Measurements from ENCODE around the gene SEMA4F. TPM values are rescaled to one million over a fixed set of nuclear protein-coding genes. Genes with fewer than 3 reads are reported as not detected.

Gene SEMA4F
- total and polyA plus RNA-seq, 2 donors from 2014 or later: 5.2 to 10.8 TPM

DNA sequence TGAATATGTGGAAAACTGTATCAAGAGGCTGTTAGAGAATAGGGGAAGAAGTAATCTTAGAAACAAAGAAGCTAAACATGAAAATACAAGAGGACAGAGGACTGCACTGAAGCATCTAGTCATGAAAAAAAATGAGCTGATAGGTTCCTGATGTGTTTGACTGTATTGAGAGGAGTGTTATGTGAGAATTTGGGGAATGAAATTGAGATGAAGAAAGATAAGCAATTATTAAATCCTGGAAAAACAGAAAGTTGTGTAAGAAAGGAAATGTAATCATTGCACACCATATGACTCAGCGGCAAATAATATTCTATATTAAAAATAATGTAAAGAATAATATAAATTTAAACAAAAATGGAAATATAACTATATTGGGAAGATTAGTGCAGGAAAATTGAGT lies 71.2 kb downstream of the SEMA4F start:
- Histone ChIP-seq H3K4me1 (ENCODE audit: control insufficient read depth in 2 of 3, insufficient read depth in 2 of 3, low read depth in 1 of 3, low read length in 3 of 3) (no peaks in the 10 kb centered on the region), H3K27ac (ENCODE audit: low read depth in 2 of 2, low read length in 2 of 2) (no peak overlapping the region), H3K36me3 (ENCODE audit: control insufficient read depth in 2 of 3, insufficient read depth in 3 of 3, low read length in 3 of 3) (no peaks in the 10 kb centered on the region), H3K27me3 (ENCODE audit: control insufficient read depth, insufficient read depth, low read length) (no peaks in the 10 kb centered on the region), H3K9me3 (ENCODE audit: control insufficient read depth in 2 of 3, insufficient read depth in 1 of 3, low read length in 3 of 3) (no peaks in the 10 kb centered on the region), H3K9ac (ENCODE audit: low read length in 3 of 3) (no peak overlapping the region), H3K4me3 (ENCODE audit: low read length in 3 of 3) (no peak overlapping the region)
- FAIRE-seq: no peak
- TF ChIP-seq, protein P1, sequence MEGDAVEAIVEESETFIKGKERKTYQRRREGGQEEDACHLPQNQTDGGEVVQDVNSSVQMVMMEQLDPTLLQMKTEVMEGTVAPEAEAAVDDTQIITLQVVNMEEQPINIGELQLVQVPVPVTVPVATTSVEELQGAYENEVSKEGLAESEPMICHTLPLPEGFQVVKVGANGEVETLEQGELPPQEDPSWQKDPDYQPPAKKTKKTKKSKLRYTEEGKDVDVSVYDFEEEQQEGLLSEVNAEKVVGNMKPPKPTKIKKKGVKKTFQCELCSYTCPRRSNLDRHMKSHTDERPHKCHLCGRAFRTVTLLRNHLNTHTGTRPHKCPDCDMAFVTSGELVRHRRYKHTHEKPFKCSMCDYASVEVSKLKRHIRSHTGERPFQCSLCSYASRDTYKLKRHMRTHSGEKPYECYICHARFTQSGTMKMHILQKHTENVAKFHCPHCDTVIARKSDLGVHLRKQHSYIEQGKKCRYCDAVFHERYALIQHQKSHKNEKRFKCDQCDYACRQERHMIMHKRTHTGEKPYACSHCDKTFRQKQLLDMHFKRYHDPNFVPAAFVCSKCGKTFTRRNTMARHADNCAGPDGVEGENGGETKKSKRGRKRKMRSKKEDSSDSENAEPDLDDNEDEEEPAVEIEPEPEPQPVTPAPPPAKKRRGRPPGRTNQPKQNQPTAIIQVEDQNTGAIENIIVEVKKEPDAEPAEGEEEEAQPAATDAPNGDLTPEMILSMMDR (IDR thresholded peaks at IDR 0.05; ENCODE audit: borderline replicate concordance, extremely low read depth, insufficient read depth): no peak
- DNase-seq: no peak
- intact Hi-C loops (cut with DNase I): no loop called here

DNA sequence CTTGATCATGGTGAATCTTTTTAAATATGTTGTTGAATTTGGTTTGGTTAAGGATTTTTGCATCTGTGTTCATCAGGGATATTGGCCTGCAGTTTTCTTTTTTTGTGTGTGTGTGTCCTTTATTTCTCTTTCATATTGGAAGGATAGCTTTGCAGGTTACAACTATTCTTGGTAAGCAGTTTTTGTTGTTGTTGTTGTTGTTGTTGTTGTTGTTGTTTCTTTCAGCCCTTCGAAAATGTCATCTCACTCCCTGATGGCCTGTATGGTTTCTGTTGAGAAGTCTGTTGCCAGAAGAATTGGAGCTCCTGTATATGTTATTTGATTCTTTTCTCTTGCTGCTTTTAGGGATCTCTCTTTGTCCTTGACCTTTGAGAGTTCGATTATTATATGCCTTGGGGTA lies 74.8 kb downstream of the SEMA4F start:
- FAIRE-seq: no peak
- no peaks in the 10 kb centered on the region for H3K4me1 ChIP-seq (ENCODE audit: control insufficient read depth in 2 of 3, insufficient read depth in 2 of 3, low read depth in 1 of 3, low read length in 3 of 3)
- H3K27me3 ChIP-seq (ENCODE audit: control insufficient read depth, insufficient read depth, low read length): no peaks in the 10 kb centered on the region
- TF ChIP-seq, protein P1 (IDR thresholded peaks at IDR 0.05; ENCODE audit: borderline replicate concordance, extremely low read depth, insufficient read depth): no peak
- H3K9ac ChIP-seq (ENCODE audit: low read length in 3 of 3): no peak overlapping the region
- no peak for DNase-seq
- no peak overlapping the region for H3K4me3 ChIP-seq (ENCODE audit: low read length in 3 of 3)
- no peak overlapping the region for H3K27ac ChIP-seq (ENCODE audit: low read depth in 2 of 2, low read length in 2 of 2)
- no peaks in the 10 kb centered on the region for H3K9me3 ChIP-seq (ENCODE audit: control insufficient read depth in 2 of 3, insufficient read depth in 1 of 3, low read length in 3 of 3)
- intact Hi-C loops (cut with DNase I): no loop called here
- H3K36me3 ChIP-seq (ENCODE audit: control insufficient read depth in 2 of 3, insufficient read depth in 3 of 3, low read length in 3 of 3): no peaks in the 10 kb centered on the region

DNA sequence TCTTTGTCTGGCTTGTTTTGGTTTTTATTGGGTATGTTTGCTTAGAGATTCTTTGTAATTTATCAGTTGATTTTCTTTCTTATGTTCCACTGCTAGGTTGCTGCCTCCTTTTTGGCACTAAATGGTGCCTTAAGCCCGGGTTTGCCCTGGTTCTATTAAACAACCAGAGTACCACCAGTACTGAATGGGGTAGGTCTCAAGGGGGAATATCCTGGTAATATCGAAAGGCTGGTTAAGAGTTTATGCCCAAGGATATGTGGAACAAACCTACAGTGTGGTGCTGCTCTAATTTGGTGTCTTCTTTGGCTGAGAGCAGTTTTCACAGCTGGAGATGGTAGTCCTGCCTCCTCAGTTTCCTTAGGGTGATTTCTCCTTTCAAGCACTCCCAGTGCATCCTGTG lies 76.5 kb downstream of the SEMA4F start:
- Histone ChIP-seq H3K9ac (ENCODE audit: low read length in 3 of 3) (no peak overlapping the region), H3K9me3 (ENCODE audit: control insufficient read depth in 2 of 3, insufficient read depth in 1 of 3, low read length in 3 of 3) (no peaks in the 10 kb centered on the region), H3K36me3 (ENCODE audit: control insufficient read depth in 2 of 3, insufficient read depth in 3 of 3, low read length in 3 of 3) (no peaks in the 10 kb centered on the region), H3K27ac (ENCODE audit: low read depth in 2 of 2, low read length in 2 of 2) (no peak overlapping the region), H3K4me3 (ENCODE audit: low read length in 3 of 3) (no peak overlapping the region), H3K4me1 (ENCODE audit: control insufficient read depth in 2 of 3, insufficient read depth in 2 of 3, low read depth in 1 of 3, low read length in 3 of 3) (no peaks in the 10 kb centered on the region), H3K27me3 (ENCODE audit: control insufficient read depth, insufficient read depth, low read length) (no peaks in the 10 kb centered on the region)
- TF ChIP-seq, protein P1 (IDR thresholded peaks at IDR 0.05; ENCODE audit: borderline replicate concordance, extremely low read depth, insufficient read depth): no peak
- DNase-seq (no peak), FAIRE-seq (no peak)
- intact Hi-C loops (cut with DNase I): no loop called here

Other genes starting within 250 kb of the SEMA4F start
- gene C2orf81, start 232.6 kb upstream of the SEMA4F start, total RNA-seq: 11.6 TPM
- 8.8 TPM for gene C2orf81, start 232.6 kb upstream of the SEMA4F start, polyA plus RNA-seq (ENCODE audit: insufficient read depth, low read depth, low replicate concordance)
- gene WDR54, start 232.5 kb upstream of the SEMA4F start, total RNA-seq: 23.3 TPM
- gene WDR54, start 232.5 kb upstream of the SEMA4F start, polyA plus RNA-seq (ENCODE audit: insufficient read depth, low read depth, low replicate concordance): 37.6 TPM
- gene RTKN, start 212.3 kb upstream of the SEMA4F start, total RNA-seq: 76.4 TPM
- 95.6 TPM for gene RTKN, start 212.3 kb upstream of the SEMA4F start, polyA plus RNA-seq (ENCODE audit: insufficient read depth, low read depth, low replicate concordance)
- gene INO80B, start 199.2 kb upstream of the SEMA4F start, total RNA-seq: 44.2 TPM
- 37.0 TPM for gene INO80B, start 199.2 kb upstream of the SEMA4F start, polyA plus RNA-seq (ENCODE audit: insufficient read depth, low read depth, low replicate concordance)
- 83.9 TPM for gene WBP1, start 195.8 kb upstream of the SEMA4F start, total RNA-seq
- gene WBP1, start 195.8 kb upstream of the SEMA4F start, polyA plus RNA-seq (ENCODE audit: insufficient read depth, low read depth, low replicate concordance): 150 TPM
- gene MOGS, start 188.9 kb upstream of the SEMA4F start, total RNA-seq: 51.9 TPM
- gene MOGS, start 188.9 kb upstream of the SEMA4F start, polyA plus RNA-seq (ENCODE audit: insufficient read depth, low read depth, low replicate concordance): 27.5 TPM
- gene MRPL53, start 181.6 kb upstream of the SEMA4F start, total RNA-seq: 85.1 TPM
- gene MRPL53, start 181.6 kb upstream of the SEMA4F start, polyA plus RNA-seq (ENCODE audit: insufficient read depth, low read depth, low replicate concordance): 157 TPM
- gene CCDC142, start 171.2 kb upstream of the SEMA4F start, total RNA-seq: 23.1 TPM
- 2.8 TPM for gene CCDC142, start 171.2 kb upstream of the SEMA4F start, polyA plus RNA-seq (ENCODE audit: insufficient read depth, low read depth, low replicate concordance)
- 29.1 TPM for gene TTC31, start 171.2 kb upstream of the SEMA4F start, total RNA-seq
- gene TTC31, start 171.2 kb upstream of the SEMA4F start, polyA plus RNA-seq (ENCODE audit: insufficient read depth, low read depth, low replicate concordance): 11.5 TPM
- 2.5 TPM for gene LBX2, start 154.6 kb upstream of the SEMA4F start, total RNA-seq
- 1.5 TPM for gene LBX2, start 154.6 kb upstream of the SEMA4F start, polyA plus RNA-seq (ENCODE audit: insufficient read depth, low read depth, low replicate concordance)
- gene PCGF1, start 146.6 kb upstream of the SEMA4F start, total RNA-seq: 20.7 TPM
- gene PCGF1, start 146.6 kb upstream of the SEMA4F start, polyA plus RNA-seq (ENCODE audit: insufficient read depth, low read depth, low replicate concordance): 20.1 TPM
- gene TLX2, start 139.8 kb upstream of the SEMA4F start, total RNA-seq: not detected
- gene TLX2, start 139.8 kb upstream of the SEMA4F start, polyA plus RNA-seq (ENCODE audit: insufficient read depth, low read depth, low replicate concordance): not detected
- not detected for gene DQX1, start 128.0 kb upstream of the SEMA4F start, total RNA-seq
- not detected for gene DQX1, start 128.0 kb upstream of the SEMA4F start, polyA plus RNA-seq (ENCODE audit: insufficient read depth, low read depth, low replicate concordance)
- gene AUP1, start 124.5 kb upstream of the SEMA4F start, total RNA-seq: 91.0 TPM
- 130 TPM for gene AUP1, start 124.5 kb upstream of the SEMA4F start, polyA plus RNA-seq (ENCODE audit: insufficient read depth, low read depth, low replicate concordance)
- 30.8 TPM for gene HTRA2, start 124.3 kb upstream of the SEMA4F start, total RNA-seq
- gene HTRA2, start 124.3 kb upstream of the SEMA4F start, polyA plus RNA-seq (ENCODE audit: insufficient read depth, low read depth, low replicate concordance): 44.2 TPM
- gene LOXL3, start 100.3 kb upstream of the SEMA4F start, total RNA-seq: 9.7 TPM
- gene LOXL3, start 100.3 kb upstream of the SEMA4F start, polyA plus RNA-seq (ENCODE audit: insufficient read depth, low read depth, low replicate concordance): 2.4 TPM
- gene DOK1, start 99.5 kb upstream of the SEMA4F start, total RNA-seq: 16.7 TPM
- gene DOK1, start 99.5 kb upstream of the SEMA4F start, polyA plus RNA-seq (ENCODE audit: insufficient read depth, low read depth, low replicate concordance): 11.3 TPM
- 3.4 TPM for gene M1AP, start 5.9 kb upstream of the SEMA4F start, total RNA-seq
- 0.49 TPM for gene M1AP, start 5.9 kb upstream of the SEMA4F start, polyA plus RNA-seq (ENCODE audit: insufficient read depth, low read depth, low replicate concordance)
- gene HK2, start 179.9 kb downstream of the SEMA4F start, total RNA-seq: 8.6 TPM
- 0.47 TPM for gene HK2, start 179.9 kb downstream of the SEMA4F start, polyA plus RNA-seq (ENCODE audit: insufficient read depth, low read depth, low replicate concordance)

All from kidney (tissue), 14 donors.